Karpas-422 (cell line): ENCODE results near the gene PRSS38. TPM values are rescaled to one million over a fixed set of nuclear protein-coding genes. Genes with fewer than 3 reads are reported as not detected.

Experiments used
- DNase-seq: peaks from one replicate; pipeline ENCODE4 v3.0.0-alpha.2; 2015
- H2AFZ ChIP-seq: fragments of 200-600 bp; sonication (generic); 2 replicates; pipeline ENCODE4 v1.6.1; 2014; ENCODE audit warnings: antibody characterized with exemption, low read length, mixed read lengths
- H3K27ac ChIP-seq: fragments of 200-600 bp; sonication (generic); 2 replicates; pipeline ENCODE4 v1.5.1; 2014; ENCODE audit warnings: mild to moderate bottlenecking, low read length, moderate library complexity
- H3K27me3 ChIP-seq: fragments of 200-600 bp; sonication (generic); 2 replicates; pipeline ENCODE4 v1.6.1; 2014; ENCODE audit warnings: low read length, mixed read lengths
- H3K36me3 ChIP-seq: fragments of 200-600 bp; sonication (generic); 2 replicates; pipeline ENCODE4 v1.6.1; 2014; ENCODE audit warnings: low read length, mixed read lengths; ENCODE audit not compliant: insufficient read depth
- H3K4me1 ChIP-seq: fragments of 200-600 bp; sonication (generic); 2 replicates; pipeline ENCODE4 v1.6.1; 2014; ENCODE audit warnings: mild to moderate bottlenecking, low read length, mixed read lengths
- H3K4me2 ChIP-seq: fragments of 200-600 bp; sonication (generic); 2 replicates; pipeline ENCODE4 v1.6.1; 2014; ENCODE audit warnings: low read length, low read depth, mild to moderate bottlenecking; ENCODE audit not compliant: poor library complexity, severe bottlenecking
- H3K4me3 ChIP-seq: fragments of 200-600 bp; sonication (generic); 2 replicates; pipeline ENCODE4 v1.5.1; 2014; ENCODE audit warnings: mild to moderate bottlenecking, antibody characterized with exemption, low read length, mixed read lengths
- H3K79me2 ChIP-seq: fragments of 200-600 bp; sonication (generic); 2 replicates; pipeline ENCODE4 v1.6.1; 2014; ENCODE audit warnings: mild to moderate bottlenecking, low read length, mixed read lengths
- H3K9ac ChIP-seq: fragments of 200-600 bp; sonication (generic); 2 replicates; pipeline ENCODE4 v1.6.0; 2014; ENCODE audit warnings: low read length
- H3K9me2 ChIP-seq: fragments of 200-600 bp; sonication (generic), shearing (Covaris generic); replicated peaks from 2 replicates; pipeline ENCODE4 v1.6.0; 2014; ENCODE audit warnings: mild to moderate bottlenecking, low read length, moderate library complexity; ENCODE audit not compliant: insufficient read depth
- H3K9me3 ChIP-seq: fragments of 300-700, 200-600 bp; sonication (generic); 2 replicates; pipeline ENCODE4 v1.6.1; 2014; ENCODE audit warnings: low read length, mixed read lengths
- H4K20me1 ChIP-seq: fragments of 200-600 bp; sonication (generic); 2 replicates; pipeline ENCODE4 v1.6.1; 2014; ENCODE audit warnings: mild to moderate bottlenecking, antibody characterized with exemption, low read length, low read depth; ENCODE audit not compliant: insufficient read depth
- total RNA-seq: library from RNA; depleted of rRNA; stranded (reverse); fragments of >200 nt; shearing (Covaris generic); gene quantifications from 2 replicates; pipeline ENCODE4 v1.2.3, GENCODE V29; 2014; ENCODE audit warnings: low replicate concordance

The PRSS38 gene
- total RNA-seq, 1 experiment from 2014 or later, result not detected

GRCh38 chr1:227776331-227776771, 39.1 kb upstream of the PRSS38 start:
- H4K20me1 ChIP-seq, result no peaks in the 10 kb centered on the region
- H3K9ac ChIP-seq, result no peak overlapping the region
- no peaks in the 10 kb centered on the region for H3K9me3 ChIP-seq
- no peaks in the 10 kb centered on the region for H3K79me2 ChIP-seq
- no peaks in the 10 kb centered on the region for H3K4me1 ChIP-seq
- H3K4me2 ChIP-seq, result no peak overlapping the region
- H3K4me3 ChIP-seq, result no peak overlapping the region
- no peaks in the 10 kb centered on the region for H3K9me2 ChIP-seq
- H3K27ac ChIP-seq, result no peak overlapping the region
- no peak overlapping the region for H2AFZ ChIP-seq
- no peaks in the 10 kb centered on the region for H3K36me3 ChIP-seq
- H3K27me3 ChIP-seq, result no peaks in the 10 kb centered on the region
- no peak for DNase-seq

- DNase-seq, result no peak
- Histone ChIP-seq H3K27me3 (no peaks in the 10 kb centered on the region), H3K9ac (no peak overlapping the region), H3K9me3 (no peaks in the 10 kb centered on the region), H4K20me1 (no peaks in the 10 kb centered on the region), H3K4me1 (no peaks in the 10 kb centered on the region), H3K4me3 (no peak overlapping the region), H3K27ac (no peak overlapping the region), H3K36me3 (no peaks in the 10 kb centered on the region), H2AFZ (no peak overlapping the region), H3K79me2 (no peaks in the 10 kb centered on the region), H3K9me2 (no peaks in the 10 kb centered on the region), H3K4me2 (no peak overlapping the region)
Observed at GRCh38 chr1:227777156-227777555, 38.3 kb upstream of the PRSS38 start.

- no peaks in the 10 kb centered on the region for H3K79me2 ChIP-seq
- no peak overlapping the region for H3K4me2 ChIP-seq
- no peak for DNase-seq
- H3K27me3 ChIP-seq, result no peaks in the 10 kb centered on the region
- H3K4me1 ChIP-seq, result no peaks in the 10 kb centered on the region
- no peak overlapping the region for H3K4me3 ChIP-seq
- no peak overlapping the region for H2AFZ ChIP-seq
- no peak overlapping the region for H3K9ac ChIP-seq
- H3K36me3 ChIP-seq, result no peaks in the 10 kb centered on the region
- no peak overlapping the region for H3K27ac ChIP-seq
- no peaks in the 10 kb centered on the region for H3K9me3 ChIP-seq
- H4K20me1 ChIP-seq, result no peaks in the 10 kb centered on the region
- H3K9me2 ChIP-seq, result no peaks in the 10 kb centered on the region
Observed at GRCh38 chr1:227777646-227778045, 37.8 kb upstream of the PRSS38 start.

GRCh38 chr1:227778401-227778947, 37.0 kb upstream of the PRSS38 start:
- Histone ChIP-seq H3K4me2 (no peak overlapping the region), H4K20me1 (no peaks in the 10 kb centered on the region), H3K9me3 (no peaks in the 10 kb centered on the region), H3K27me3 (no peaks in the 10 kb centered on the region), H3K4me1 (no peaks in the 10 kb centered on the region), H3K79me2 (no peaks in the 10 kb centered on the region), H3K27ac (no peak overlapping the region), H3K36me3 (no peaks in the 10 kb centered on the region), H3K4me3 (no peak overlapping the region), H2AFZ (no peak overlapping the region), H3K9me2 (no peaks in the 10 kb centered on the region), H3K9ac (no peak overlapping the region)
- DNase-seq, result no peak

GRCh38 chr1:227779021-227779441, 36.4 kb upstream of the PRSS38 start:
- no peak overlapping the region for H3K9ac ChIP-seq
- no peaks in the 10 kb centered on the region for H3K4me1 ChIP-seq
- H4K20me1 ChIP-seq, result no peaks in the 10 kb centered on the region
- no peak overlapping the region for H3K4me3 ChIP-seq
- H3K27me3 ChIP-seq, result no peaks in the 10 kb centered on the region
- no peaks in the 10 kb centered on the region for H3K9me3 ChIP-seq
- no peak for DNase-seq
- no peak overlapping the region for H3K4me2 ChIP-seq
- H3K27ac ChIP-seq, result no peak overlapping the region
- no peaks in the 10 kb centered on the region for H3K36me3 ChIP-seq
- H3K9me2 ChIP-seq, result no peaks in the 10 kb centered on the region
- H3K79me2 ChIP-seq, result no peaks in the 10 kb centered on the region
- no peak overlapping the region for H2AFZ ChIP-seq

- Histone ChIP-seq H3K9me2 (no peaks in the 10 kb centered on the region), H3K4me3 (no peak overlapping the region), H3K9ac (no peak overlapping the region), H3K9me3 (no peaks in the 10 kb centered on the region), H3K27me3 (no peaks in the 10 kb centered on the region), H3K27ac (no peak overlapping the region), H3K36me3 (no peaks in the 10 kb centered on the region), H3K79me2 (no peaks in the 10 kb centered on the region), H2AFZ (no peak overlapping the region), H3K4me2 (no peak overlapping the region), H4K20me1 (no peaks in the 10 kb centered on the region), H3K4me1 (no peaks in the 10 kb centered on the region)
- no peak for DNase-seq
Observed at GRCh38 chr1:227779685-227780084, 35.8 kb upstream of the PRSS38 start.

- no peak overlapping the region for H3K4me3 ChIP-seq
- H3K9ac ChIP-seq, result no peak overlapping the region
- H3K9me3 ChIP-seq, result no peaks in the 10 kb centered on the region
- H3K27me3 ChIP-seq, result no peaks in the 10 kb centered on the region
- no peaks in the 10 kb centered on the region for H4K20me1 ChIP-seq
- H3K9me2 ChIP-seq, result no peaks in the 10 kb centered on the region
- H3K27ac ChIP-seq, result no peak overlapping the region
- DNase-seq, result no peak
- no peaks in the 10 kb centered on the region for H3K4me1 ChIP-seq
- no peak overlapping the region for H2AFZ ChIP-seq
- no peaks in the 10 kb centered on the region for H3K36me3 ChIP-seq
- no peak overlapping the region for H3K4me2 ChIP-seq
- no peaks in the 10 kb centered on the region for H3K79me2 ChIP-seq
Observed at GRCh38 chr1:227780101-227781044, 35.1 kb upstream of the PRSS38 start.

GRCh38 chr1:227781314-227781930, 34.1 kb upstream of the PRSS38 start:
- no peaks in the 10 kb centered on the region for H3K4me1 ChIP-seq
- H3K9me2 ChIP-seq, result no peaks in the 10 kb centered on the region
- no peaks in the 10 kb centered on the region for H3K9me3 ChIP-seq
- no peak overlapping the region for H3K9ac ChIP-seq
- H3K27me3 ChIP-seq, result no peaks in the 10 kb centered on the region
- H3K27ac ChIP-seq, result no peak overlapping the region
- H4K20me1 ChIP-seq, result no peaks in the 10 kb centered on the region
- DNase-seq, result no peak
- no peak overlapping the region for H3K4me3 ChIP-seq
- H3K4me2 ChIP-seq, result no peak overlapping the region
- no peak overlapping the region for H2AFZ ChIP-seq
- no peaks in the 10 kb centered on the region for H3K79me2 ChIP-seq
- no peaks in the 10 kb centered on the region for H3K36me3 ChIP-seq
